Stimulated activated naive CD8-positive, alpha-beta T cell treated with anti-CD3 and anti-CD28 coated beads, Interleukin-15, amount 100 ng/mL, for 72 hours (primary cell): ENCODE results near the gene CPLANE2.
A peak's percentile ranks its signal among the peaks of the same experiment; 100 is the strongest.

Experiments
- ATAC-seq: fragments of 150-1000 bp; cut with Tn5 transposase; 2 replicates; pipeline ENCODE4 v1.10.0; 2021; ENCODE audit warnings: mild to moderate bottlenecking, moderate library complexity
- DNase-seq, 2 donors: peaks; one replicate each; pipeline ENCODE4 v3.0.0; 2021 to 2022
- H3K27ac Mint-ChIP-seq, 2 donors: one replicate each; pipeline ENCODE4 v1.8.0; 2022; ENCODE audit warnings: mild to moderate bottlenecking in 2 of 2, mixed read lengths in 2 of 2, moderate library complexity in 2 of 2
- H3K27me3 Mint-ChIP-seq: one replicate; pipeline ENCODE4 v1.8.0; 2022; ENCODE audit warnings: mixed read lengths
- H3K4me1 Mint-ChIP-seq: one replicate; pipeline ENCODE4 v1.8.0; 2022; ENCODE audit warnings: mild to moderate bottlenecking, mixed read lengths
- H3K4me3 Mint-ChIP-seq, 2 donors: one replicate each; pipeline ENCODE4 v1.8.0; 2022; ENCODE audit warnings: mild to moderate bottlenecking in 2 of 2, mixed read lengths in 2 of 2, moderate library complexity in 1 of 2
- H3K9me3 Mint-ChIP-seq, 2 donors: one replicate each; pipeline ENCODE4 v1.8.0; 2022; ENCODE audit warnings: mixed read lengths in 2 of 2

CPLANE2 gene

DNA sequence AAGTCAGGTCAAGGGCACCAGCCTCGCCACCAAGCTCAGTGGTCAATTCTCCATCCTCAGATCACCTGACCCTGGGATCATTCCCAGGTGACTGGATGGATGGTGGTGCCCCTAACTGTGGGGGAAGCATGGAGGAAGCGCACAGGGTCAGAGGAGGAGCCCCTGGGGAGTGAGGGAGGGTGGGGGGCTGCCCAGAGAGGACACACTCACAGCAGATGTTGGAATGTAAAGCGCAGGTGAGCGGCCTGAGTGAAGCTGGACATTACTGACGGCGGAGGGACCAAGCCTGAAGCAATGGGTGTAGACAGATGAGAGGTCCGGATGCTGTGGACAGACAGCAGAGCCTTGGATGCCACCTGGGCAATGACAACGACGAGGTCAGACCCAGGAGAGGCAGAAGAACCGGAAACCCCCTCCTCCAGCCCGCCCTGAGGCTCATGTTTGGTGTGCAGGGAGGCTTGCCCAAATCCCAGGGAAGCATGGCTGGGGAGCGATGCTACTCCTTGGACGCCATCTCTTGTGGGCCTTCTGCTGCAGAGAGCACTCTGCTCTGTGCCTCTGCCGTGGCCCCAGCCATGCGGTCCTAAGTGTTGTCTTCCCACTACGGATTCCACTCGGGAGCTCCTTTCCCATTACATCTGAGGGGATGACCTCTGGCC lies 5.7 kb upstream of the CPLANE2 start:
- Mint-ChIP-seq H3K27me3 (no peaks in the 10 kb centered on the region), H3K4me1 (peaks cover 10% of the 10 kb centered on the region), H3K9me3 (no peaks in the 10 kb centered on the region), H3K4me3 (no peak overlapping the region), H3K27ac (no peak overlapping the region)
- ATAC-seq (no peak), DNase-seq (no peak)

DNA sequence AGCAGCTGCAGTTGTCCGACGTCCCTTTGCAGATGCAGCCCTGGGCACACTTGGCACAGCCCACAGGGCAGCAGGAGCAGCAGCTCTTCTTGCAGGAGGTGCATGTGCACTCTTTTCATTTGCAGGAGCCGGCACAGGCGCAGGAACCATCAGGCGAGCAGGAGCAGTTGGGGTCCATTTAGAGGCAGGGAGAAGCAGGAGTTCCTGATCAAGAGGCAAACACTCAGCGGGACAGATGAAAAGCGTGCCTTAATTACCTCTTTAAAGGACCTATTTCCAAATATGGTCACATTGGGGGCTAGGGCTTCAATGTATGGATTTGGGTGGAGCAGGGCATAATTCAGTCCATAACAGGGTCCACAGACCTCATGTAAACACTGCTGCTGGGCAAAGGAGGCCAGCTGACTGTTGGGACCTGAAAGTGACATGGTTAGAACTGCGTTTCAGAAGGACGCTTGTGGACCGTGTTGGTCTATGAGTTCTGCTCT lies 4.3 kb upstream of the CPLANE2 start:
- Mint-ChIP-seq H3K27ac (peak overlapping the region in 1 of 2 donors; percentile 59), H3K9me3 (no peaks in the 10 kb centered on the region)
- ATAC-seq = no peak

DNA sequence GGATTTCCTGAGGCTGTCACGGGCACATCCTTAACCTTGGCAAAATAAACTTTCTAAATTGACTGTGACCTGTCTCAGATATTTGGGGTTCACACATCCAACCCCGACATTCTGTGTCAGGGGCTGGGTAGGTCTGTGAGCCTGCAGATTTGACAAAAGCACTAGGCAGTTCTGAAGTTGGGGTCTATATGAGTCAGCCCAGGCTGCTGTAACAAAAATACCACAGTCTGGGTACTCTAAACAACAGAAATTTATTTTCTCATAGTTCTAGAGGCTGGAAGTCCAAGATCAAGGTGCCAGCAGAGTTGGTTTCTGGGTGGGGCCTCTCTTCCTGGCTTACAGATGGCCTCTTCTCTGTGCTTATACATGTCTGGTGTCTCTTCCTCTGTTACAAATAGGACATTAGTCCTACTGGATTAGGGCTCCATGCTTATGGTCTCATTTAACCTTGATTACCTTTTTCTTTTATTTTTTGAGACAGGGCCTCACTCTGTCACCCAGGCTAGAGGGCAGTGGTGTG lies 3.0 kb upstream of the CPLANE2 start:
- Mint-ChIP-seq H3K27ac (peak overlapping the region in 1 of 2 donors; percentile 67), H3K9me3 (no peaks in the 10 kb centered on the region), H3K27me3 (no peaks in the 10 kb centered on the region), H3K4me1 (peaks cover 30% of the 10 kb centered on the region), H3K4me3 (no peak overlapping the region)
- ATAC-seq (no peak), DNase-seq (no peak)

More for the DNA sequence above, 4.3 kb upstream of the CPLANE2 start:
- Mint-ChIP-seq H3K27me3 (no peaks in the 10 kb centered on the region), H3K4me3 (no peak overlapping the region), H3K4me1 (peaks cover 24% of the 10 kb centered on the region)
- no peak for DNase-seq

DNA sequence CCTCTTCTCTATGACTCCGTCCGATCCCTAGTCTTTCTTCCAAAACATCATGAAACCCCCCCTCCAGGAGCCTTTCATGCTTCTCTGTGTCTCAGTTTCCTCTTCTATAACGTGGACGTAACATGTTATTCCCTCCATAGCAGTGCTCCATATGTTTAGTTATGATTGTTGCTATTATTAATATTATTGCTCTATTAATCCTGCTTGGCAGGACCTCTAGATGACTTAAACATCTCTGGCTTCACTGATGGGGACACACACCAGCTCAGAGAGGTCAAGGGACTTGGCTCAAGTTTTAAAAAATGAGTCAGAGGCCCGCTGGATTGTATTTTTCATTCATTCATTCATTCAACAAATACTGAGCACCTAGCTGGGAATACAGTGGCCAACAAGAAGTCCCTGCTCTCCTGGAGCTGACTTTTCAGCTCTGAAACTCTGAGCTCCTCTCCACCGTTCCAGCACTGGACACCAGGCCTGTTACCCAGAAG lies 404 bp upstream of the CPLANE2 start:
- Mint-ChIP-seq H3K27me3 (no peaks in the 10 kb centered on the region), H3K4me1 (peaks cover 22% of the 10 kb centered on the region), H3K27ac (peak overlapping the region; percentile 82 to 92), H3K4me3 (peak overlapping the region; percentile 89 to 90), H3K9me3 (no peaks in the 10 kb centered on the region)
- ATAC-seq (no peak), DNase-seq (no peak)

DNA sequence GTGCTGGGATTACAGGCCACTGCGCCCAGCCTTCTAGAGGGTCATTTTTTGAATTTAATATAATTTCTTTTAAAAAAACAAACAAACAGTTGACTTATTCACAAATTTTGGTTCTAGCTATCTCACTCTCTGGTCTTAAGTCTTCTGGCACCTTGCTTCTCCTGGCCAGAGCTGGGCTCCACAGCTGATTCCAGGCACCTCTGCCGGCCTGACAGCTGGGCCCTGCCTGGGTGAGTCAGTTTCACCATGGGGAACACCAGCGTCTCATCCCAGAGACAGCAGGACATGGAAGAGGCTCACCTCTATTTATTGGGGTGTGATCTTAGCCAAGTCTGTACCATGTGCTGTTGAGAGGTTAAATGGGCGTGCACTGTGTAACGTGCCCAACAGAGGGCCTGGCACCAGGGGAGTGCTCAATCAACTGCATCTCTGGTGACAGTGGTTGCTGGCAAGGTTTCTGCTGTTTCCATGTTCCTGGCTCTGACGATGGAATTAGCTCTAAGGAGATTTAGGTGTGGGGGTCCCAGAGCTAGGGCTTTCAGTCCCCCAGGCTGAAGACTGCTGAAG lies 956 bp downstream of the CPLANE2 start:
- peak; percentile 56 to 59 for DNase-seq
- Mint-ChIP-seq H3K4me3 (peak overlapping the region; percentile 89 to 90), H3K27me3 (no peaks in the 10 kb centered on the region), H3K9me3 (no peaks in the 10 kb centered on the region), H3K27ac (peak overlapping the region; percentile 60 to 82), H3K4me1 (peaks cover 22% of the 10 kb centered on the region)
- ATAC-seq = peak; percentile 84

DNA sequence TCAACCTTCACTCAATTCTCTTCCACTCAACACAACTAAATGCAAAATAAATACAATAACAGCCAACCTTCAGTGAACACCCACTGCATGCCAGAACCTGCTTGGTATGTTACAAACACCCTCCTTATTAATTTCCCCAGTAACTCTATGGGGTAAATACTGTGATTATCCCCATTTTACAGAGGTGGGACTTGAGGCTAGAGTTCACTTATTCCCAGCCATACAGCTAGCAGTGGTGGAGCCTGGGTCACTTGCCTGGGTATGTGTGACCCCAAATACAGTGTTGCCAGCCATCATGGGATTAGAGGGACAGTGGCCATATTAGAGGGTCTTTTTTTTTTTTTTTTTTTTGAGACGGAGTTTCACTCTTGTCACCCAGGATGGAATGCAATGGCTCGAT lies 1.6 kb downstream of the CPLANE2 start:
- no peak for DNase-seq
- ATAC-seq = no peak
- Mint-ChIP-seq H3K27me3 (no peaks in the 10 kb centered on the region), H3K9me3 (no peaks in the 10 kb centered on the region), H3K27ac (no peak overlapping the region), H3K4me3 (no peak overlapping the region), H3K4me1 (peaks cover 22% of the 10 kb centered on the region)

DNA sequence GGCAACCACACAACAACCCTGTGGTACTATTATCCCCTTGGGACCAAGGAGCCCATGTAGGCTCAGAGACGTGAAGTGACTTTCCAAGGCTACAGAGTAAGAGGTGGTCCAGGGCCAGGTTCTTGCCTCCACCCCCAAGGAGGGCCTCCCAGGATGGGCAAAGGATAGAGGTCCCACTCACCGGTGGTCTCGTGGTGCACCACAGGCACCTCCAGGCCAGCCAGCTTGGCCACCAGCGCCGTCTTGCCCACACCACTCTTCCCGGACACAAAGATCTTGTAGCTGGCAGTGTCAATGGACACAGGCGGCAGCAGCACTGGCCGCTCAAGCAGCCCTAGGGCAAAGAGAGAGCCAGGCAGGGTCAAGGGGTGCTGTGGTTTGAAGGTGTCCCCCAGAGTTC lies 3.6 kb downstream of the CPLANE2 start:
- H3K9me3 Mint-ChIP-seq = no peaks in the 10 kb centered on the region
- no peak for DNase-seq
- no peak overlapping the region for H3K27ac Mint-ChIP-seq
- H3K27me3 Mint-ChIP-seq = peaks cover 12% of the 10 kb centered on the region
- no peak for ATAC-seq
- H3K4me1 Mint-ChIP-seq = peaks cover 26% of the 10 kb centered on the region
- no peak overlapping the region for H3K4me3 Mint-ChIP-seq

DNA sequence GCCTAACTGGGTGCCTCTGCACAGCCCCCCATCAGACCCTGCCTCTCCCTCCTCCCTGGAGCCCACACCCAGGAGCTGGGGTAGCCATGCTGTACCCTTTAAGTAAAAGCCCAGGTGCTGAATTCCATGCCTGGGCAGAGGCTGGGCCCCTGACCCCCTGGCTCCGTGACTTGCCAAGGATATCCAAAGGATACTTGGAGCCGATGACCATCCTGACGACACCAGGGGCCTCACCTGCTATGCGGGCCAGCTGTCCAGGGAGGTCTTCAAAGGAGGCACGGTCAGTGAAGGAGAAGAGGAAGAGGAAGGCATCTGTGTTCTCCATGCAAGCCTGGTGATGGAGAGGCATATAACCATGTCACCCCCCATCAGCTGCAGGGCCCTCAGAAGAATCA lies 4.7 kb downstream of the CPLANE2 start:
- Mint-ChIP-seq H3K9me3 (no peaks in the 10 kb centered on the region), H3K4me1 (peaks cover 31% of the 10 kb centered on the region), H3K27ac (no peak overlapping the region), H3K4me3 (no peak overlapping the region), H3K27me3 (peaks cover 23% of the 10 kb centered on the region)
- DNase-seq (no peak), ATAC-seq (no peak)

DNA sequence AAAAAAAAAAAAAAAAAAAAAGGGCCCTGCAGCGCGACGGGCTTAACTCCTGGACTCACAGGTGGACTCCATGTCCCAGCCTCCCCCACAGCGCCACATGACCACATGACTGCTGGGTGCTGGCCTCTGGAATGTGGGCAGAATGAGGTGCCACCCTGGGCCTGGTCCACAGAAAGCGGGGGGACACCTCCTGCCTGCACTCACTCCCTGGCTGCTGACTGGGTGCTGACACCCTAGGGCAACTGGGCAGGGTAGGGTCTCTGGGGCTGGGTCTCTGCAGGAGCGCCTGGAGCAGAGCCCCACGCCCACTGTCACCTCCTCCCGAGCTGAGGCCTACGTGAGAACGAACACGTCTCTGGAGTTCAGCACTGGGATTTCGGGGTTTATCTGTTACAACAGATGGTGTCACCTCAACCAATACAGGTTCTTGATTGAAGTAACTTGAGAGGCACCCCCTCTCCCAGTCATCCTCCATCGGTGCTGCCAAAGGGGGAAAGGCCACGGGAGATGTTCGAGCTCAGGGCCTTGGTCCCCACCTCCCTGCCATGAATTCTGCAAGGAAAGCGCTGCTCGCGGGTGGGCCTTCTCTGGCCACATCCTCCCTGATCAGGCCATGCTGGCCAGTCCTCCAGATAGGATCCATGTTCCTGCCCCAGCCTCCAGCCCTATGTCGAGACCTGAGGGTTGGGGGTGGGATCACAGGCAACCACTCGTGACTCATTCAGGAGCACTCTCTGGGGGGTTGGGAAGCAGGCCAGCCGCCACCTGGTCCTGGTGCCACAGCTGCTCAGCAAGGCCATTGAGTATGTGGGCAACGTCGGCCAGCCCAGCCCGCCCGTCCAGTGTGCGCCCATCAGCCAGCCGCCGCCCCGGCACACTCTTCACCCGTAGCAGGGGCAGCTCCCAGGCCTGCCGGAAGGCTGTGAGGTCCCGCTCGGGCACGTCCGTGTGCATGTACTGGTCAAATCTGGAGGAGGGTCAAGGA lies 5.4 kb downstream of the CPLANE2 start:
- peaks cover 30% of the 10 kb centered on the region for H3K27me3 Mint-ChIP-seq
- no peak overlapping the region for H3K27ac Mint-ChIP-seq
- ATAC-seq (no peak), DNase-seq (no peak)
- peaks cover 25% of the 10 kb centered on the region for H3K4me1 Mint-ChIP-seq
- no peaks in the 10 kb centered on the region for H3K9me3 Mint-ChIP-seq
- H3K4me3 Mint-ChIP-seq = no peak overlapping the region

DNA sequence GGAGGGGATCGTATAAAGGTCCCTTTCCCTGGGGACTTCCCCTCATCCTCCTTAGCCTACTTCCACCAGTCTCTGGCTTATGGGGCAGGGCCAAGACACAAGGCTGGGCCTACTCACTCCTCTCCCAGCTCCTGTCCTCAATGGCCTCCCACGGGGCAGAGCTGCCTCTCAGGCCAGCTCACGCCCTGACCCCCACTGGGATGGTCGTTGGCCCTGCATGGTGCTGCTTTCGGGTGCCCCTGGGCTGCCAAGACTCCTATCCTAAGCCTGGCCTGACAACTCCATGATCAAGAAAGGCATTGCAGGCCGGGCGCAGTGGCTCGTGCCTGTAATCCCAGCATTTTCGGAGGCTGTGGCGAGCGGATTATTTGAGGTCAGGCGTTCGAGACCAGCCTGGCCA lies 6.2 kb downstream of the CPLANE2 start:
- Mint-ChIP-seq H3K4me1 (peaks cover 16% of the 10 kb centered on the region), H3K27ac (no peak overlapping the region), H3K4me3 (no peak overlapping the region), H3K9me3 (no peaks in the 10 kb centered on the region), H3K27me3 (peaks cover 39% of the 10 kb centered on the region)
- no peak for ATAC-seq
- no peak for DNase-seq

DNA sequence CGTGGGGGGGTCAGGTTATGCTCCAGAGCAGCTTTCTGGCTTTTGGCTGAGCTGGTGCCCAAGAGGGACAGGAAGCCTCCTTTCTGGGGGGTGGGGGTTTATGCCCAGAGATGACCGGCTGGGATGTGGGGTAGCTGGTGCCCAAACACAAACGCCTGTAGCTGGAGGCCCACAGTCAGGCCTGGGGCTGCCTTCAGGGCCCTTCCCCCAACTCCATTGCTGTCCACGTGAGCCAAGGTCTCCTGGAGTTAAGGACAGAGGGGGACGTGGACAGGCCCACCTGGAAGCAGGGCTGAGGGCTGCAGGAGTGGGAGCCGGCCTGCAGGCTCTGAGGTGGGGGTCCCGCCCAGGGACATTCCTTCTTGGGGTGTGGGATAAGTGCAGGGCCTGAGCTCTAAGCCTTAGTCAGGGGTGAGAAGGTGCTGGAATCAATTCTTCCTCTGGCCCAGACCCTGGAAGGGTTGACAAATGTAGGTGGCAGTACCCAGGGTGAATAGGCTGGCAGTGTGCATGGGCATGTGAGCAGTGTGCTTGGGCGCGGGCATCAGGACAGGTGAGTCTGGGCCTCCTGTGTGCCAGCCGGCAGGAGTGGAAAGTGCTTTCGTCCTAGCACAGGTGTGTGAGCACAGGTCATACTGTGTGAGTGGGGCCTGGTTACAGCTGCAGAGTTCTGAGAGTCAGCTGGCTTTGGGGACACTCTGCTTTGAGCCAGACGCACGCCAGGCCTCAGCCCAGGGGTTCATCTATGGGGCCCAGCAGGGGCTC lies 6.8 kb downstream of the CPLANE2 start:
- Mint-ChIP-seq H3K27me3 (peaks cover 40% of the 10 kb centered on the region), H3K4me3 (no peak overlapping the region), H3K9me3 (no peaks in the 10 kb centered on the region), H3K27ac (peak overlapping the region in 1 of 2 donors; percentile 60), H3K4me1 (peaks cover 16% of the 10 kb centered on the region)
- DNase-seq = no peak
- ATAC-seq = peak; percentile 6

DNA sequence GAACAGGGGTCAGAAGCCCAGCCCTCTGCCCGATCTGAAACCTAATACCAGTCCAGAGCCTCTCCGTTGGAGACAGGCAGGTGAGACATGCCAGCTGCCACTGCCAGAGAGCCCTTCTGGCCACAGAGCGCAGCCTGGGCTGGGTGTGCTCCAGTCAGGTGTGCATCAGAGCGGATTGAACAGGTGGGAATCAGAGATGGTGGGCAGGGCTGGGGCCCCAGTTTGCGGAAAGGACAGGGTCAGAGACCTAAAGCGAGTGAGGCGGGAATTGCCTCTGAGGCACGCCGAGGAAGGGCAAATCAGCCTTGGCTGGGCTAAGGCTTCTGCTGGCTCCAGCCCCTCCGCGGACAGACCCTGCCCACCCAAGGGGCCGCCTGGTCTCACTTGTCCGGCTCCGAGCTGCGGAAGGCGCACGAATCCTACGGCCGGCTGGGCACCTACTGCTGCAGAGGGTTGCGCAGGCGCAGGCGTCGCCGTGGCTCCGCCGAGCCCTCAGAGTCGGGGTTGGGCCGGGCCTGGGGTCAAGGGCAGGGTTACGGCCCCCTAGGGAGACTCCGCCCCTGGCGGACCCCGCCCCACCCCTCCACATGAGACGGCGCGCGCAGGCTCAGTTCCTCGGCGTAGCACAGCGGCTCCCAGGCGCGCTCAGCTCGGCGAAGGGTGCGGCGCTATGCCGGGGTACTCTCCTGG lies 10.3 kb downstream of the CPLANE2 start:
- H3K9me3 Mint-ChIP-seq = no peaks in the 10 kb centered on the region
- H3K4me1 Mint-ChIP-seq = peaks cover 16% of the 10 kb centered on the region
- H3K27ac Mint-ChIP-seq = no peak overlapping the region
- peaks cover 53% of the 10 kb centered on the region for H3K27me3 Mint-ChIP-seq
- no peak overlapping the region for H3K4me3 Mint-ChIP-seq
- no peak for ATAC-seq
- no peak for DNase-seq

DNA sequence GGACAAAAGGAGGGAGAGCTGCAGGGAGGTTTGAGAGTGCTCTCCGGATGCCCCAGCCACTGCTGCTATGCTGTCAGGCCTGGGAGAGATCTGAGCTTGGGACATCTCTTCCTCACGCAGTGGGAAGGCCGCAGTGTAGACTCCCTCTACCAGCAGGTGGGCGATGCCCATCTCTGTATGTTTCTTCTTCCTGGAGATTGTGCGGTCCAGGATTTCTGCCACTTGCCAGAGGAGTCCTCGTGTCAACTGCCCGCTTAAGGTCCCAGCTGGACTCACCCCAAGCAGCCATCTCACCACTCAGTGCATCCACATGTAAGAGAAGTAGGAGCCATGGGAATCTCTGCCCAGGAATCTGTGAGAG lies 10.9 kb downstream of the CPLANE2 start:
- no peak for ATAC-seq
- no peak overlapping the region for H3K4me3 Mint-ChIP-seq
- peaks cover 16% of the 10 kb centered on the region for H3K4me1 Mint-ChIP-seq

DNA sequence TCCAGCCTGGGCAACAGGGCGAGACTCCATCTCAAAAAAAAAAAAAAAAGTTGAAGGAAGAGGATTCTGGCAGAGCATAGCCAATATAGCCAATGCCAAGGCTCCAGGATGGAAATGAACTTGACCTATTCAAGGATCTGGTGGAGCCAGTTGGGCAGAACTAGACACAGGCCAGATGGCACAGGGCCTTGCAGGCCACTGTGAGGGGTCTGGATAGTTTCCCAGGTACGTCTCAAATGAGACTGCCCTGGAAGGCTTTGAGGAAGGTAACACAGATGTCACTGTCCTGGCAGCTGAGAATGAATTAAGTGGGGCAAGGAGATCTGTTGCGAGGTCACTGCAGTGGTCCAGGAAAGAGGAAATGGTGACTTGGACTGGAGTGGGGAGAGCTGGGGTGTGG lies 12.5 kb downstream of the CPLANE2 start:
- no peak for ATAC-seq
- peaks cover 51% of the 10 kb centered on the region for H3K27me3 Mint-ChIP-seq
- peak overlapping the region in 1 of 2 donors; percentile 24 for H3K27ac Mint-ChIP-seq
- no peak for DNase-seq
- H3K4me3 Mint-ChIP-seq = no peak overlapping the region
- no peaks in the 10 kb centered on the region for H3K9me3 Mint-ChIP-seq
- peaks cover 24% of the 10 kb centered on the region for H3K4me1 Mint-ChIP-seq

More for the DNA sequence above, 10.9 kb downstream of the CPLANE2 start:
- Mint-ChIP-seq H3K27ac (no peak overlapping the region), H3K9me3 (no peaks in the 10 kb centered on the region), H3K27me3 (peaks cover 53% of the 10 kb centered on the region)
- no peak for DNase-seq
